CD8-positive, alpha-beta memory T cell (primary cell): ENCODE measurements around the gene B4GALT7. TPM values are rescaled to one million over a fixed set of nuclear protein-coding genes. Genes with fewer than 3 reads are reported as not detected.

Source experiments
- CTCF ChIA-PET: fragments of 350-600 bp; sonication (Branson Sonifier 250); formaldehyde crosslinking; loops from one replicate; lab custom pipeline; 2021; ENCODE audit warnings: antibody characterized with exemption; lab: Charles Lee
- POLR2A ChIA-PET: fragments of 350-600 bp; sonication (Branson Sonifier 250); formaldehyde crosslinking; loops from one replicate; lab custom pipeline; 2021; ENCODE audit warnings: antibody characterized with exemption; lab: Charles Lee
- DNase-seq, 5 donors: peaks; one replicate each; pipeline versions ENCODE4 v3.0.0 to v3.0.0-alpha.2; 2020 to 2022; ENCODE audit warnings: mixed read lengths in 1 of 5
- H3K27ac ChIP-seq: one replicate; pipeline ENCODE4 v1.7.0; 2013; ENCODE audit warnings: low read depth, mild to moderate bottlenecking, low read length, moderate library complexity
- H3K27me3 ChIP-seq: 2 replicates; pipeline ENCODE4 v1.7.0; 2013; ENCODE audit warnings: low read length, mild to moderate bottlenecking; ENCODE audit not compliant: insufficient read depth, poor library complexity, severe bottlenecking
- H3K36me3 ChIP-seq: 2 replicates; pipeline ENCODE4 v1.7.0; 2013; ENCODE audit warnings: mild to moderate bottlenecking, low read length, moderate library complexity; ENCODE audit not compliant: insufficient read depth
- H3K4me1 ChIP-seq: 2 replicates; pipeline ENCODE4 v1.7.0; 2013; ENCODE audit warnings: mild to moderate bottlenecking, low read length, moderate library complexity; ENCODE audit not compliant: insufficient read depth
- H3K4me3 ChIP-seq: 2 replicates; pipeline ENCODE4 v1.7.0; 2013; ENCODE audit warnings: mild to moderate bottlenecking, low read length
- H3K9me3 ChIP-seq: 2 replicates; pipeline ENCODE4 v1.7.0; 2013; ENCODE audit warnings: mild to moderate bottlenecking, low read length
- H3K27ac Mint-ChIP-seq, 8 donors: one replicate each; pipeline ENCODE4 v1.8.0; 2020 to 2021; ENCODE audit warnings: mixed read lengths in 8 of 8, mild to moderate bottlenecking in 6 of 8, inconsistent platforms in 3 of 8, moderate library complexity in 3 of 8
- H3K27me3 Mint-ChIP-seq, 2 donors: one replicate each; pipeline ENCODE4 v1.8.0; 2020 to 2021; ENCODE audit warnings: mixed read lengths in 2 of 2, mild to moderate bottlenecking in 1 of 2, moderate library complexity in 1 of 2
- H3K36me3 Mint-ChIP-seq, 3 donors: one replicate each; pipeline ENCODE4 v1.8.0; 2020 to 2021; ENCODE audit warnings: mixed read lengths in 3 of 3, inconsistent platforms in 1 of 3, mild to moderate bottlenecking in 1 of 3
- H3K4me1 Mint-ChIP-seq, 3 donors: one replicate each; pipeline ENCODE4 v1.8.0; 2020 to 2021; ENCODE audit warnings: mixed read lengths in 3 of 3, inconsistent platforms in 1 of 3, mild to moderate bottlenecking in 1 of 3
- H3K4me3 Mint-ChIP-seq, 7 donors: one replicate each; pipeline ENCODE4 v1.8.0; 2020 to 2021; ENCODE audit warnings: mixed read lengths in 7 of 7, mild to moderate bottlenecking in 6 of 7, moderate library complexity in 4 of 7, inconsistent platforms in 2 of 7
- H3K9me3 Mint-ChIP-seq, 5 donors: one replicate each; pipeline ENCODE4 v1.8.0; 2020 to 2022; ENCODE audit warnings: mixed read lengths in 5 of 5, mild to moderate bottlenecking in 3 of 5, moderate library complexity in 2 of 5, inconsistent platforms in 1 of 5
- polyA plus RNA-seq: library from polyadenylated mRNA; unstranded; fragments of 300-500 nt; fragmentation: Illumina TruSeq; gene quantifications from one replicate; pipeline ENCODE4 v1.2.3, GENCODE V29; 2021
- total RNA-seq, 2 experiments: library from RNA; stranded (reverse); gene quantifications; one replicate each; pipeline ENCODE4 v1.2.3, GENCODE V29; 2021

The B4GALT7 gene
- total and polyA plus RNA-seq, 3 experiments from 2014 or later: 17.7 to 24.4 (median 20.2) TPM

GRCh38 chr5:177606071-177607051 is 6.4 kb downstream of the B4GALT7 start:
- Mint-ChIP-seq H3K4me3 (peak overlapping the region in 1 of 7 donors; percentile 52), H3K27ac (peak overlapping the region in 4 of 8 donors; percentile 54 to 84 (median 69)), H3K36me3 (peaks cover 0 to 40% (median 4%) of the 10 kb centered on the region in 3 donors), H3K27me3 (no peaks in the 10 kb centered on the region), H3K9me3 (no peaks in the 10 kb centered on the region), H3K4me1 (peaks cover 11 to 33% (median 24%) of the 10 kb centered on the region in 3 donors)
- Histone ChIP-seq H3K36me3 (no peaks in the 10 kb centered on the region), H3K4me3 (no peak overlapping the region), H3K27me3 (no peaks in the 10 kb centered on the region), H3K9me3 (no peaks in the 10 kb centered on the region), H3K27ac (no peak overlapping the region), H3K4me1 (peaks cover 3% of the 10 kb centered on the region)
- ChIA-PET CTCF (interaction anchor here (1.6 to 2.1 kb wide), 3 partner anchors 13 to 455 kb away, joined by 3 to 6 read pairs (median 5); partner anchors contain the start of gene TMED9), POLR2A (interaction anchor here (0.6 kb wide), 1 partner anchor 8 kb away, joined by 3 read pairs; no protein-coding TSS in a partner anchor)
- DNase-seq: no peak

GRCh38 chr5:177607115-177607451 is 7.2 kb downstream of the B4GALT7 start:
- ChIA-PET CTCF (interaction anchor here (0.6 to 2.1 kb wide), 4 partner anchors 14 to 547 kb away, joined by 3 to 6 read pairs (median 4); partner anchors contain the start of genes NHP2 and TMED9), POLR2A (no interaction called here)
- no peaks in the 10 kb centered on the region for H3K27me3 Mint-ChIP-seq
- no peaks in the 10 kb centered on the region for H3K36me3 ChIP-seq
- H3K4me1 ChIP-seq: no peaks in the 10 kb centered on the region
- peak overlapping the region in 1 of 7 donors; percentile 52 for H3K4me3 Mint-ChIP-seq
- H3K4me1 Mint-ChIP-seq: peaks cover 11 to 30% (median 20%) of the 10 kb centered on the region in 3 donors
- DNase-seq: no peak
- no peak overlapping the region for H3K4me3 ChIP-seq
- no peaks in the 10 kb centered on the region for H3K27me3 ChIP-seq
- H3K9me3 Mint-ChIP-seq: no peaks in the 10 kb centered on the region
- H3K36me3 Mint-ChIP-seq: peaks cover 0 to 40% (median 4%) of the 10 kb centered on the region in 3 donors
- peak overlapping the region in 1 of 8 donors; percentile 55 for H3K27ac Mint-ChIP-seq
- H3K27ac ChIP-seq: no peak overlapping the region
- no peaks in the 10 kb centered on the region for H3K9me3 ChIP-seq

GRCh38 chr5:177607452-177608192 is 7.7 kb downstream of the B4GALT7 start:
- no peaks in the 10 kb centered on the region for H3K36me3 ChIP-seq
- H3K9me3 ChIP-seq: no peaks in the 10 kb centered on the region
- peaks cover 0 to 43% (median 3%) of the 10 kb centered on the region in 3 donors for H3K36me3 Mint-ChIP-seq
- peak in 3 of 5 donors; percentile 18 to 65 (median 56) for DNase-seq
- no peak overlapping the region for H3K4me3 Mint-ChIP-seq
- ChIA-PET CTCF (interaction anchor here (0.6 to 2.2 kb wide), 6 partner anchors 9 to 546 kb away, joined by 3 to 6 read pairs (median 4); partner anchors contain the start of genes NHP2 and TMED9), POLR2A (no interaction called here)
- H3K27ac Mint-ChIP-seq: no peak overlapping the region
- no peaks in the 10 kb centered on the region for H3K27me3 ChIP-seq
- peaks cover 8 to 25% (median 15%) of the 10 kb centered on the region in 3 donors for H3K4me1 Mint-ChIP-seq
- H3K27ac ChIP-seq: no peak overlapping the region
- no peaks in the 10 kb centered on the region for H3K27me3 Mint-ChIP-seq
- H3K4me3 ChIP-seq: no peak overlapping the region
- H3K4me1 ChIP-seq: no peaks in the 10 kb centered on the region
- no peaks in the 10 kb centered on the region for H3K9me3 Mint-ChIP-seq

GRCh38 chr5:177608243-177609075 is 8.5 kb downstream of the B4GALT7 start:
- Histone ChIP-seq H3K4me1 (no peaks in the 10 kb centered on the region), H3K36me3 (no peaks in the 10 kb centered on the region), H3K9me3 (no peaks in the 10 kb centered on the region), H3K27ac (no peak overlapping the region), H3K4me3 (no peak overlapping the region), H3K27me3 (no peaks in the 10 kb centered on the region)
- Mint-ChIP-seq H3K36me3 (peaks cover 0 to 42% (median under 1%) of the 10 kb centered on the region in 3 donors), H3K27ac (no peak overlapping the region), H3K9me3 (no peaks in the 10 kb centered on the region), H3K4me3 (no peak overlapping the region), H3K4me1 (peaks cover 6 to 22% (median 12%) of the 10 kb centered on the region in 3 donors), H3K27me3 (no peaks in the 10 kb centered on the region)
- ChIA-PET POLR2A (no interaction called here), CTCF (interaction anchor here (0.9 to 2.2 kb wide), 3 partner anchors 8 to 15 kb away, joined by 3 to 5 read pairs (median 4); no protein-coding TSS in a partner anchor)
- no peak for DNase-seq

GRCh38 chr5:177609076-177610059 is 9.4 kb downstream of the B4GALT7 start:
- Histone ChIP-seq H3K27me3 (no peaks in the 10 kb centered on the region), H3K4me1 (no peaks in the 10 kb centered on the region), H3K4me3 (no peak overlapping the region), H3K27ac (no peak overlapping the region), H3K36me3 (no peaks in the 10 kb centered on the region), H3K9me3 (no peaks in the 10 kb centered on the region)
- Mint-ChIP-seq H3K9me3 (no peaks in the 10 kb centered on the region), H3K27ac (peak overlapping the region in 2 of 8 donors; percentile 54 to 93), H3K27me3 (no peaks in the 10 kb centered on the region), H3K36me3 (peaks cover 0 to 38% (median 0%) of the 10 kb centered on the region in 3 donors), H3K4me1 (peaks cover 5 to 18% (median 10%) of the 10 kb centered on the region in 3 donors), H3K4me3 (no peak overlapping the region)
- CTCF ChIA-PET: interaction anchor here (2.2 kb wide), 1 partner anchor 11 kb away, joined by 4 read pairs; no protein-coding TSS in a partner anchor
- POLR2A ChIA-PET: no interaction called here
- DNase-seq: no peak

GRCh38 chr5:177610131-177610769 is 10.3 kb downstream of the B4GALT7 start:
- DNase-seq: no peak
- Histone ChIP-seq H3K4me1 (no peaks in the 10 kb centered on the region), H3K4me3 (no peak overlapping the region), H3K27ac (no peak overlapping the region), H3K27me3 (no peaks in the 10 kb centered on the region), H3K36me3 (no peaks in the 10 kb centered on the region), H3K9me3 (no peaks in the 10 kb centered on the region)
- Mint-ChIP-seq H3K4me3 (no peak overlapping the region), H3K27me3 (no peaks in the 10 kb centered on the region), H3K9me3 (no peaks in the 10 kb centered on the region), H3K27ac (peak overlapping the region in 2 of 8 donors; percentile 43 to 54), H3K4me1 (peaks cover 5 to 18% (median 10%) of the 10 kb centered on the region in 3 donors), H3K36me3 (peaks cover 0 to 34% (median 0%) of the 10 kb centered on the region in 3 donors)
- ChIA-PET POLR2A (no interaction called here), CTCF (interaction anchor here (2.2 kb wide), 1 partner anchor 12 kb away, joined by 4 read pairs; no protein-coding TSS in a partner anchor)
